Keratinocyte (primary cell): ENCODE measurements around the gene VCAN. TPM values are rescaled to one million over a fixed set of nuclear protein-coding genes. Genes with fewer than 3 reads are reported as not detected.

Experiments
- DNase-seq: peaks from one replicate; pipeline ENCODE4 v3.0.0-alpha.2; 2011; ENCODE audit warnings: low read depth, missing footprints, low spot score
- FAIRE-seq: peaks from 2 replicates; lab custom pipeline; 2011; peaks lifted over from hg19 to GRCh38; lab: Jason Lieb, UNC
- H2AFZ ChIP-seq: 2 replicates; pipeline ENCODE4 v1.6.0; 2012; ENCODE audit warnings: low read length, control low read depth, inconsistent platforms; ENCODE audit not compliant: control insufficient read depth
- H3K27ac ChIP-seq: 2 replicates; pipeline ENCODE4 v1.5.1; 2011; ENCODE audit warnings: low read length; ENCODE audit not compliant: control insufficient read depth, insufficient read depth
- H3K27me3 ChIP-seq: 3 replicates; pipeline ENCODE4 v1.6.0; 2011; ENCODE audit warnings: low read length; ENCODE audit not compliant: control insufficient read depth, insufficient read depth; ENCODE audit errors: extremely low read depth
- H3K36me3 ChIP-seq, 2 experiments: 2 replicates in 1 of 2; 3 replicates in 1 of 2; pipeline ENCODE4 v1.5.1; 2011; ENCODE audit warnings: low read length in 2 of 2, mild to moderate bottlenecking in 1 of 2; ENCODE audit not compliant: control insufficient read depth in 2 of 2, insufficient read depth in 2 of 2; ENCODE audit errors: extremely low read depth in 1 of 2
- H3K4me1 ChIP-seq: 3 replicates; pipeline ENCODE4 v1.5.1; 2011; ENCODE audit warnings: low read length; ENCODE audit not compliant: control insufficient read depth, insufficient read depth; ENCODE audit errors: extremely low read depth
- H3K4me2 ChIP-seq: 3 replicates; pipeline ENCODE4 v1.6.0; 2011; ENCODE audit warnings: low read depth, low read length; ENCODE audit not compliant: control insufficient read depth, insufficient read depth; ENCODE audit errors: extremely low read depth
- H3K4me3 ChIP-seq, 3 experiments: fragments of 200-600 bp in 1 of 3; sonication (generic) in 1 of 3; 2 replicates in 2 of 3; 3 replicates in 1 of 3; pipeline ENCODE4 v1.5.1; 2011 to 2016; ENCODE audit warnings: low read length in 3 of 3, mild to moderate bottlenecking in 3 of 3, control low read depth in 2 of 3, inconsistent platforms in 1 of 3, low read depth in 1 of 3, mixed read lengths in 1 of 3, mixed run types in 1 of 3, moderate library complexity in 1 of 3; ENCODE audit not compliant: control insufficient read depth in 2 of 3, insufficient read depth in 2 of 3; ENCODE audit errors: extremely low read depth in 1 of 3
- H3K79me2 ChIP-seq: 2 replicates; pipeline ENCODE4 v1.6.0; 2012; ENCODE audit warnings: low read length; ENCODE audit not compliant: control insufficient read depth, insufficient read depth
- H3K9ac ChIP-seq: 3 replicates; pipeline ENCODE4 v1.6.0; 2011; ENCODE audit warnings: low read length; ENCODE audit not compliant: control insufficient read depth, insufficient read depth; ENCODE audit errors: extremely low read depth
- H3K9me1 ChIP-seq: 3 replicates; pipeline ENCODE4 v1.6.0; 2011; ENCODE audit warnings: low read length; ENCODE audit not compliant: control insufficient read depth, insufficient read depth; ENCODE audit errors: extremely low read depth
- H3K9me3 ChIP-seq: 2 replicates; pipeline ENCODE4 v1.5.1; 2012; ENCODE audit warnings: low read depth, low read length; ENCODE audit not compliant: control insufficient read depth
- H4K20me1 ChIP-seq: 3 replicates; pipeline ENCODE4 v1.6.0; 2011; ENCODE audit warnings: low read length; ENCODE audit not compliant: control insufficient read depth, insufficient read depth; ENCODE audit errors: extremely low read depth
- CTCF ChIP-seq, 3 experiments: IDR thresholded peaks in 1 of 3; conservative IDR thresholded peaks in 1 of 3; optimal IDR thresholded peaks in 1 of 3; 2 replicates in 2 of 3; 3 replicates in 1 of 3; pipeline versions ENCODE3 to v1.5.1; 2011; ENCODE audit warnings: low read length in 3 of 3, mild to moderate bottlenecking in 3 of 3, moderate library complexity in 2 of 3, control low read depth in 1 of 3, inconsistent platforms in 1 of 3; ENCODE audit not compliant: insufficient read depth in 2 of 3; ENCODE audit errors: extremely low read depth in 1 of 3
- EZH2 ChIP-seq: IDR thresholded peaks from one replicate; pipeline ENCODE4 v1.6.1; 2012; ENCODE audit warnings: inconsistent platforms, mild to moderate bottlenecking, low read length, moderate library complexity
- dilution Hi-C: fragments of 300-500 bp; cut with MboI; formaldehyde crosslinking; loops from one replicate; pipeline ENCODE4 v1.7.0; 2020; ENCODE audit warnings: low sequenced_read_pairs; ENCODE audit not compliant: extremely low pct_ligation_motif_present
- polyA plus RNA-seq, 5 experiments: library from polyadenylated mRNA; depleted of rRNA in 3 of 5; stranded (reverse) in 3 of 5; stranded (forward) in 1 of 5; unstranded in 1 of 5; fragments of >200 nt; gene quantifications; 1 replicate in 1 of 5; 2 replicates in 3 of 5; 3 replicates in 1 of 5; pipeline versions ENCODE4 v1.2.1 to v1.2.3, GENCODE V29; 2011 to 2012; ENCODE audit warnings: missing spikeins in 2 of 5, low read depth in 1 of 5, low replicate concordance in 1 of 5

The VCAN gene
- polyA plus RNA-seq, 1 donor (not counting 4 experiments of a cell fraction or from before 2014, with no cell fraction given): 1.9 TPM

GRCh38 chr5:83549076-83549475 is 77.5 kb downstream of the VCAN start:
- no peaks in the 10 kb centered on the region for H4K20me1 ChIP-seq
- H3K9me1 ChIP-seq: no peaks in the 10 kb centered on the region
- no peak for FAIRE-seq
- no peaks in the 10 kb centered on the region for H3K27me3 ChIP-seq
- dilution Hi-C loops: no loop called here
- H3K9ac ChIP-seq: no peak overlapping the region
- no peak overlapping the region for H3K27ac ChIP-seq
- H3K4me1 ChIP-seq: no peaks in the 10 kb centered on the region
- TF ChIP-seq CTCF (optimal IDR thresholded peaks at IDR 0.05 in 1 of 3, IDR thresholded peaks at IDR 0.05 in 1 of 3, conservative IDR thresholded peaks at IDR 0.05 in 1 of 3; ENCODE audit: extremely low read depth in 1 of 3, insufficient read depth in 2 of 3, low read length in 3 of 3) (no peak), EZH2 (no peak)
- DNase-seq: no peak
- no peaks in the 10 kb centered on the region for H3K36me3 ChIP-seq
- no peaks in the 10 kb centered on the region for H3K9me3 ChIP-seq
- no peak overlapping the region for H3K4me3 ChIP-seq
- H3K4me2 ChIP-seq: no peak overlapping the region
- H2AFZ ChIP-seq: no peak overlapping the region
- no peaks in the 10 kb centered on the region for H3K79me2 ChIP-seq

GRCh38 chr5:83549674-83550073 is 78.1 kb downstream of the VCAN start:
- Histone ChIP-seq H3K9me3 (no peaks in the 10 kb centered on the region), H4K20me1 (no peaks in the 10 kb centered on the region), H3K9me1 (no peaks in the 10 kb centered on the region), H3K27me3 (no peaks in the 10 kb centered on the region), H3K27ac (no peak overlapping the region), H3K79me2 (no peaks in the 10 kb centered on the region), H3K4me3 (no peak overlapping the region), H3K36me3 (no peaks in the 10 kb centered on the region), H3K4me1 (peaks cover under 1% of the 10 kb centered on the region), H3K9ac (no peak overlapping the region), H2AFZ (no peak overlapping the region), H3K4me2 (no peak overlapping the region)
- no peak for TF ChIP-seq EZH2
- TF ChIP-seq CTCF (optimal IDR thresholded peaks at IDR 0.05 in 1 of 3, IDR thresholded peaks at IDR 0.05 in 1 of 3, conservative IDR thresholded peaks at IDR 0.05 in 1 of 3; ENCODE audit: extremely low read depth in 1 of 3, insufficient read depth in 2 of 3, low read length in 3 of 3): no peak
- dilution Hi-C loops: no loop called here
- DNase-seq (no peak), FAIRE-seq (no peak)
